CD4-positive, CD25-positive, alpha-beta regulatory T cell (primary cell): Measurements from ENCODE around the gene ATP5IF1. TPM values are rescaled to one million over a fixed set of nuclear protein-coding genes. Genes with fewer than 3 reads are reported as not detected.
A peak's percentile ranks its signal among the peaks of the same experiment; 100 is the strongest.

Experiments used
- ATAC-seq, 2 donors: fragments of 150-1000 bp; cut with Tn5 transposase; one replicate each; pipeline ENCODE4 v1.10.0; 2021; ENCODE audit warnings: low read depth in 2 of 2, moderate number of reproducible peaks in 2 of 2, moderate library complexity in 1 of 2
- DNase-seq, 3 donors: peaks; one replicate each; pipeline versions ENCODE4 v3.0.0 to v3.0.0-alpha.2; 2012 to 2022; ENCODE audit warnings: mixed read lengths in 1 of 3
- H3K27ac ChIP-seq: one replicate; pipeline ENCODE4 v1.7.0; 2013; ENCODE audit warnings: mild to moderate bottlenecking, low read length; ENCODE audit not compliant: insufficient read depth, poor library complexity, severe bottlenecking
- H3K27me3 ChIP-seq: one replicate; pipeline ENCODE4 v1.7.0; 2013; ENCODE audit warnings: low read length; ENCODE audit not compliant: control insufficient read depth, insufficient read depth
- H3K36me3 ChIP-seq: one replicate; pipeline ENCODE4 v1.7.0; 2013; ENCODE audit warnings: mild to moderate bottlenecking, low read length, moderate library complexity; ENCODE audit not compliant: control insufficient read depth, insufficient read depth
- H3K4me1 ChIP-seq: 2 replicates; pipeline ENCODE4 v1.7.0; 2013; ENCODE audit warnings: mild to moderate bottlenecking, low read length; ENCODE audit not compliant: insufficient read depth, control insufficient read depth, poor library complexity, severe bottlenecking
- H3K4me3 ChIP-seq: one replicate; pipeline ENCODE4 v1.7.0; 2013; ENCODE audit warnings: low read depth, mild to moderate bottlenecking, low read length, moderate library complexity
- H3K9me3 ChIP-seq, 2 experiments: 1 replicate in 1 of 2; 2 replicates in 1 of 2; pipeline ENCODE4 v1.7.0; 2013; ENCODE audit warnings: low read length in 2 of 2, mild to moderate bottlenecking in 1 of 2, moderate library complexity in 1 of 2; ENCODE audit not compliant: control insufficient read depth in 2 of 2
- H3K27ac Mint-ChIP-seq, 3 donors: one replicate each; pipeline ENCODE4 v1.8.0; 2020 to 2022; ENCODE audit warnings: mild to moderate bottlenecking in 3 of 3, mixed read lengths in 3 of 3, moderate library complexity in 2 of 3
- H3K27me3 Mint-ChIP-seq: one replicate; pipeline ENCODE4 v1.8.0; 2022; ENCODE audit warnings: mild to moderate bottlenecking, mixed read lengths
- H3K36me3 Mint-ChIP-seq: one replicate; pipeline ENCODE4 v1.8.0; 2020; ENCODE audit warnings: mixed read lengths
- H3K4me1 Mint-ChIP-seq, 4 donors: one replicate each; pipeline ENCODE4 v1.8.0; 2020 to 2022; ENCODE audit warnings: mixed read lengths in 4 of 4, mild to moderate bottlenecking in 1 of 4
- H3K4me3 Mint-ChIP-seq, 4 donors: one replicate each; pipeline ENCODE4 v1.8.0; 2020 to 2022; ENCODE audit warnings: mild to moderate bottlenecking in 4 of 4, mixed read lengths in 4 of 4, moderate library complexity in 3 of 4
- H3K9me3 Mint-ChIP-seq, 7 donors: one replicate each; pipeline ENCODE4 v1.8.0; 2020 to 2022; ENCODE audit warnings: mixed read lengths in 7 of 7, mild to moderate bottlenecking in 3 of 7, moderate library complexity in 2 of 7
- polyA plus RNA-seq, 4 donors: library from polyadenylated mRNA; unstranded; fragments of 300-500 nt; fragmentation: Illumina TruSeq; gene quantifications; one replicate each; pipeline ENCODE4 v1.2.3, GENCODE V29; 2021
- total RNA-seq: library from RNA; stranded (reverse); gene quantifications from one replicate; pipeline ENCODE4 v1.2.3, GENCODE V29; 2022

Gene ATP5IF1
- total and polyA plus RNA-seq, 5 donors from 2014 or later: 96.6 to 676 (median 545) TPM

- Mint-ChIP-seq H3K36me3 (peaks cover 3% of the 10 kb centered on the region), H3K9me3 (no peaks in the 10 kb centered on the region), H3K4me1 (peaks cover 13 to 48% (median 34%) of the 10 kb centered on the region in 4 donors), H3K4me3 (peak overlapping the region; percentile 83 to 89 (median 85)), H3K27ac (peak overlapping the region in 1 of 3 donors; percentile 35), H3K27me3 (peaks cover 8% of the 10 kb centered on the region)
- no peaks in the 10 kb centered on the region for H3K27me3 ChIP-seq
- peaks cover 44% of the 10 kb centered on the region for H3K4me1 ChIP-seq
- no peaks in the 10 kb centered on the region for H3K36me3 ChIP-seq
- H3K4me3 ChIP-seq: peak overlapping the region; percentile 48
- peak overlapping the region; percentile 61 for H3K27ac ChIP-seq
- no peaks in the 10 kb centered on the region for H3K9me3 ChIP-seq
- DNase-seq: peak in 1 of 3 donors; percentile 24
- ATAC-seq: no peak
These were observed 24.2 kb downstream of the ATP5IF1 start for GRCh38 chr1:28259934-28260802.

GRCh38 chr1:28260803-28261174, 24.9 kb downstream of the ATP5IF1 start:
- peaks cover 8% of the 10 kb centered on the region for H3K27me3 Mint-ChIP-seq
- H3K4me3 ChIP-seq: peak overlapping the region; percentile 48
- peaks cover 3% of the 10 kb centered on the region for H3K36me3 Mint-ChIP-seq

DNA sequence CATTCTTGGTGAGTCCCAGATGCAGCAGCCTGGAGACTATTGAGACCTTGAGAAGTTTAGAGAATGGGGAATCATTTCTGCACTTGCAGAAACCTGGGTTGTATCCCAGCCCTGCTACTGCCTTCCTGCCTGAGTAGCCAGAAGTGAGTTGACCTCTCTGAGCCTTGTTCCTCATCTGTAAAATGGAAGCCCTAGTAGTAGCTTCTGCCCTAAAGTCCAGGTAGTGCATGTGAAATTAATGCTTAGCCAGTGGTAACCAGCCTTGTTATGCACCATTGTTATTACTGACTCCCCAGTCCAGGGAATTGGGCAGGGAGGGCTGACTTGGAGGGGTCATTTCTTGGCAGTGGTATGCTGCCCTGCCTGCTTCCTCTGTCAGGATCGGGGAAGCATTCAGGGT, 29.0 kb downstream of the ATP5IF1 start:
- H3K4me1 ChIP-seq: peaks cover 10% of the 10 kb centered on the region
- no peaks in the 10 kb centered on the region for H3K9me3 Mint-ChIP-seq
- H3K27me3 Mint-ChIP-seq: peaks cover 4% of the 10 kb centered on the region
- H3K4me1 Mint-ChIP-seq: peaks cover 8 to 23% (median 18%) of the 10 kb centered on the region in 4 donors
- no peaks in the 10 kb centered on the region for H3K27me3 ChIP-seq
- H3K27ac Mint-ChIP-seq: no peak overlapping the region
- no peaks in the 10 kb centered on the region for H3K9me3 ChIP-seq
- peaks cover 3% of the 10 kb centered on the region for H3K36me3 Mint-ChIP-seq
- no peak for ATAC-seq
- H3K4me3 Mint-ChIP-seq: no peak overlapping the region
- H3K36me3 ChIP-seq: no peaks in the 10 kb centered on the region
- no peak overlapping the region for H3K27ac ChIP-seq
- H3K4me3 ChIP-seq: no peak overlapping the region
- no peak for DNase-seq

More at GRCh38 chr1:28260803-28261174, 24.9 kb downstream of the ATP5IF1 start:
- Histone ChIP-seq H3K9me3 (no peaks in the 10 kb centered on the region), H3K36me3 (no peaks in the 10 kb centered on the region), H3K4me1 (peaks cover 40% of the 10 kb centered on the region), H3K27me3 (no peaks in the 10 kb centered on the region), H3K27ac (no peak overlapping the region)
- DNase-seq (no peak), ATAC-seq (no peak)
- Mint-ChIP-seq H3K4me3 (peak overlapping the region; percentile 79 to 85 (median 84)), H3K27ac (peak overlapping the region in 1 of 3 donors; percentile 35), H3K9me3 (no peaks in the 10 kb centered on the region), H3K4me1 (peaks cover 13 to 42% (median 33%) of the 10 kb centered on the region in 4 donors)

- Histone ChIP-seq H3K27me3 (no peaks in the 10 kb centered on the region), H3K27ac (no peak overlapping the region), H3K4me3 (no peak overlapping the region), H3K4me1 (peaks cover 4% of the 10 kb centered on the region), H3K36me3 (no peaks in the 10 kb centered on the region), H3K9me3 (no peaks in the 10 kb centered on the region)
- H3K36me3 Mint-ChIP-seq: peaks cover 3% of the 10 kb centered on the region
- no peaks in the 10 kb centered on the region for H3K9me3 Mint-ChIP-seq
- ATAC-seq: no peak
- DNase-seq: no peak
- H3K27me3 Mint-ChIP-seq: peaks cover 3% of the 10 kb centered on the region
- no peak overlapping the region for H3K4me3 Mint-ChIP-seq
- H3K4me1 Mint-ChIP-seq: peaks cover 8 to 22% (median 18%) of the 10 kb centered on the region in 4 donors
- no peak overlapping the region for H3K27ac Mint-ChIP-seq
These were observed 29.7 kb downstream of the ATP5IF1 start for GRCh38 chr1:28265577-28265976.

GRCh38 chr1:28266920-28267322, 31.0 kb downstream of the ATP5IF1 start:
- Mint-ChIP-seq H3K27ac (no peak overlapping the region), H3K27me3 (no peaks in the 10 kb centered on the region), H3K4me1 (peaks cover 0 to 13% (median 9%) of the 10 kb centered on the region in 4 donors), H3K4me3 (no peak overlapping the region), H3K9me3 (no peaks in the 10 kb centered on the region), H3K36me3 (peaks cover 3% of the 10 kb centered on the region)
- Histone ChIP-seq H3K27ac (no peak overlapping the region), H3K4me1 (no peaks in the 10 kb centered on the region), H3K36me3 (no peaks in the 10 kb centered on the region), H3K4me3 (no peak overlapping the region), H3K9me3 (no peaks in the 10 kb centered on the region), H3K27me3 (no peaks in the 10 kb centered on the region)
- DNase-seq (no peak), ATAC-seq (no peak)

- no peaks in the 10 kb centered on the region for H3K9me3 Mint-ChIP-seq
- H3K4me3 Mint-ChIP-seq: no peak overlapping the region
- no peak overlapping the region for H3K27ac Mint-ChIP-seq
- Histone ChIP-seq H3K4me3 (no peak overlapping the region), H3K4me1 (no peaks in the 10 kb centered on the region), H3K27ac (no peak overlapping the region), H3K36me3 (peaks cover 6% of the 10 kb centered on the region), H3K27me3 (no peaks in the 10 kb centered on the region), H3K9me3 (no peaks in the 10 kb centered on the region)
- H3K27me3 Mint-ChIP-seq: no peaks in the 10 kb centered on the region
- H3K36me3 Mint-ChIP-seq: peaks cover 4% of the 10 kb centered on the region
- no peak for ATAC-seq
- peaks cover 0 to 13% (median 9%) of the 10 kb centered on the region in 4 donors for H3K4me1 Mint-ChIP-seq
- no peak for DNase-seq
These were observed 31.7 kb downstream of the ATP5IF1 start for GRCh38 chr1:28267633-28268032.

- no peaks in the 10 kb centered on the region for H3K4me1 ChIP-seq
- no peak overlapping the region for H3K4me3 ChIP-seq
- peaks cover 11% of the 10 kb centered on the region for H3K36me3 ChIP-seq
- no peak overlapping the region for H3K4me3 Mint-ChIP-seq
- H3K27ac ChIP-seq: no peak overlapping the region
- no peak overlapping the region for H3K27ac Mint-ChIP-seq
- DNase-seq (no peak), ATAC-seq (no peak)
- H3K27me3 Mint-ChIP-seq: no peaks in the 10 kb centered on the region
- H3K9me3 Mint-ChIP-seq: no peaks in the 10 kb centered on the region
- H3K36me3 Mint-ChIP-seq: peaks cover 4% of the 10 kb centered on the region
- H3K27me3 ChIP-seq: no peaks in the 10 kb centered on the region
- H3K4me1 Mint-ChIP-seq: peaks cover 0 to 8% (median 3%) of the 10 kb centered on the region in 4 donors
- H3K9me3 ChIP-seq: no peaks in the 10 kb centered on the region
These were observed 33.6 kb downstream of the ATP5IF1 start for GRCh38 chr1:28269529-28269928.
